HG03175 (cell line): ENCODE results near the gene PROP1.
"Not testable (repeated sequence)": the region's sequence is repeated elsewhere in the genome, so short reads cannot be mapped to it uniquely, and the experiment has no call there.

ENCODE experiments used
- ATAC-seq: cut with Tn5 transposase; IDR thresholded peaks from one replicate; pipeline ENCODE4 v1.9.1; 2021; ENCODE audit warnings: mild to moderate bottlenecking, moderate library complexity; ENCODE audit not compliant: unreplicated experiment

PROP1 gene

GRCh38 chr5:177982956-177983355 lies 13.1 kb downstream of the PROP1 start:
- no peak for ATAC-seq

- ATAC-seq = no peak
Measured at GRCh38 chr5:177982072-177982727, 13.8 kb downstream of the PROP1 start.

- ATAC-seq = no peak
Measured at GRCh38 chr5:177981296-177982071, 14.6 kb downstream of the PROP1 start.

GRCh38 chr5:177980743-177981151 lies 15.3 kb downstream of the PROP1 start:
- ATAC-seq = no peak

GRCh38 chr5:177977600-177977999 lies 18.4 kb downstream of the PROP1 start:
- not testable (repeated sequence) for ATAC-seq

- no peak for ATAC-seq
Measured at GRCh38 chr5:177973066-177973635, 22.9 kb downstream of the PROP1 start.

- ATAC-seq = no peak
Measured at GRCh38 chr5:177972613-177973012, 23.4 kb downstream of the PROP1 start.

- ATAC-seq = not testable (repeated sequence)
Measured at GRCh38 chr5:177972014-177972413, 24.0 kb downstream of the PROP1 start.

- ATAC-seq = no peak
Measured at GRCh38 chr5:177968661-177969211, 27.3 kb downstream of the PROP1 start.

- ATAC-seq = no peak
Measured at GRCh38 chr5:177967221-177967887, 28.7 kb downstream of the PROP1 start.

GRCh38 chr5:177966839-177967166 lies 29.2 kb downstream of the PROP1 start:
- ATAC-seq = no peak

GRCh38 chr5:177966009-177966838 lies 29.8 kb downstream of the PROP1 start:
- no peak for ATAC-seq

- no peak for ATAC-seq
Measured at GRCh38 chr5:177964471-177964870, 31.6 kb downstream of the PROP1 start.

- no peak for ATAC-seq
Measured at GRCh38 chr5:177963966-177964365, 32.1 kb downstream of the PROP1 start.

- no peak for ATAC-seq
Measured at GRCh38 chr5:177959315-177959714, 36.7 kb downstream of the PROP1 start.

GRCh38 chr5:177958696-177959095 lies 37.3 kb downstream of the PROP1 start:
- no peak for ATAC-seq

GRCh38 chr5:177957241-177957640 lies 38.8 kb downstream of the PROP1 start:
- no peak for ATAC-seq

- not testable (repeated sequence) for ATAC-seq
Measured at GRCh38 chr5:177953101-177953500, 42.9 kb downstream of the PROP1 start.

GRCh38 chr5:177949656-177950055 lies 46.4 kb downstream of the PROP1 start:
- ATAC-seq = not testable (repeated sequence)

GRCh38 chr5:177949065-177949464 lies 47.0 kb downstream of the PROP1 start:
- ATAC-seq = peak; percentile 77
